GM12878 (cell line): ENCODE data around the gene PLEKHM3. TPM values are rescaled to one million over a fixed set of nuclear protein-coding genes. Genes with fewer than 3 reads are reported as not detected.

Experiments
- ASH2L ChIP-seq: fragments of 300-600, 200-600 bp; sonication (generic); IDR thresholded peaks from 2 replicates; pipeline ENCODE4 v1.6.1; 2017; ENCODE audit warnings: low read depth, mild to moderate bottlenecking, borderline replicate concordance
- CHD4 ChIP-seq: fragments of 200-600 bp; sonication (generic); IDR thresholded peaks from 2 replicates; pipeline ENCODE4 v1.6.1; 2016; ENCODE audit warnings: mild to moderate bottlenecking
- E4F1 ChIP-seq: fragments of 450-650 bp; IDR thresholded peaks from 2 replicates; pipeline ENCODE4 v1.6.1; 2018; ENCODE audit warnings: borderline replicate concordance, mild to moderate bottlenecking; ENCODE audit not compliant: partially characterized antibody
- FOS ChIP-seq: IDR thresholded peaks from 3 replicates; pipeline ENCODE4 v1.6.1; 2011; ENCODE audit warnings: borderline replicate concordance; ENCODE audit not compliant: insufficient read length; ENCODE audit errors: extremely low read depth
- FOXK2 ChIP-seq: fragments of 450-650 bp; IDR thresholded peaks from 2 replicates; pipeline ENCODE4 v1.6.1; 2017; ENCODE audit warnings: mild to moderate bottlenecking, moderate library complexity
- MEF2A ChIP-seq: IDR thresholded peaks from 2 replicates; pipeline ENCODE4 v1.6.1; 2011; ENCODE audit warnings: low read depth, mild to moderate bottlenecking, low read length, moderate library complexity; ENCODE audit not compliant: insufficient read depth
- NKRF ChIP-seq: fragments of 450-650 bp; conservative IDR thresholded peaks from 2 replicates; pipeline ENCODE4 v1.6.1; 2017; ENCODE audit warnings: mild to moderate bottlenecking, moderate library complexity
- SPI1 ChIP-seq: IDR thresholded peaks from 2 replicates; pipeline ENCODE4 v1.6.1; 2011; ENCODE audit warnings: low read depth, mild to moderate bottlenecking, low read length, moderate library complexity, borderline replicate concordance; ENCODE audit not compliant: insufficient read depth
- SREBF1 ChIP-seq: IDR thresholded peaks from 2 replicates; pipeline ENCODE4 v1.6.1; 2012; ENCODE audit warnings: mild to moderate bottlenecking, low read length
- TARDBP ChIP-seq: IDR thresholded peaks from 2 replicates; pipeline ENCODE4 v1.6.1; 2016; ENCODE audit warnings: borderline replicate concordance
- YY1 ChIP-seq: IDR thresholded peaks from 2 replicates; pipeline ENCODE4 v1.6.1; 2011; ENCODE audit warnings: low read depth, mild to moderate bottlenecking, low read length
- ZZZ3 ChIP-seq: IDR thresholded peaks from 2 replicates; pipeline ENCODE4 v1.6.1; 2011; ENCODE audit warnings: low read depth; ENCODE audit not compliant: control insufficient read depth, insufficient read length
- polyA plus RNA-seq, 11 experiments: library from polyadenylated mRNA; depleted of rRNA in 4 of 11; unstranded in 6 of 11; stranded (reverse) in 5 of 11; fragments of >200 nt; fragmentation: Nextera tagmentation in 4 of 11; fragmentation: Illumina TruSeq in 1 of 11; extraction: Ambion mirVana in 4 of 11; extraction: Trizol in 1 of 11; gene quantifications; 1 replicate in 1 of 11; 2 replicates in 10 of 11; pipeline versions ENCODE4 v1.2.1 to v1.2.3, GENCODE V29; 2011 to 2016; ENCODE audit warnings: inconsistent platforms in 2 of 11, missing spikeins in 2 of 11, low read depth in 1 of 11
- total RNA-seq, 4 experiments: library from RNA; depleted of rRNA in 3 of 4; stranded (reverse); fragments of >200 nt in 3 of 4; fragmentation: Illumina TruSeq in 1 of 4; extraction: Trizol in 1 of 4; gene quantifications; 2 replicates each; pipeline versions ENCODE4 v1.2.1 to v1.2.3, GENCODE V29; 2013 to 2021

Gene PLEKHM3
- total and polyA plus RNA-seq, 10 of the 15 experiments (the other 5 are each of a cell fraction or from before 2014, with no cell fraction given): 1.4 to 5.6 (median 3.0) TPM

- TF ChIP-seq NKRF: no peak
- no peak for TF ChIP-seq TARDBP
- no peak for TF ChIP-seq SPI1
- no peak for TF ChIP-seq MEF2A
- TF ChIP-seq ASH2L: no peak
- no peak for TF ChIP-seq E4F1
- TF ChIP-seq FOXK2: no peak
- no peak for TF ChIP-seq FOS
- TF ChIP-seq CHD4: no peak
- no peak for TF ChIP-seq ZZZ3
- no peak for TF ChIP-seq SREBF1
- TF ChIP-seq YY1: no peak
These were observed 113.5 kb downstream of the PLEKHM3 start (continued) for GRCh38 chr2:207911856-207912255.
